GM18868 (cell line): Measurements from ENCODE around the gene ISL2.

Experiments
- ATAC-seq: cut with Tn5 transposase; IDR thresholded peaks from one replicate; pipeline ENCODE4 v1.9.1; 2021; ENCODE audit warnings: mild to moderate bottlenecking, moderate library complexity; ENCODE audit not compliant: unreplicated experiment

ISL2 gene

DNA sequence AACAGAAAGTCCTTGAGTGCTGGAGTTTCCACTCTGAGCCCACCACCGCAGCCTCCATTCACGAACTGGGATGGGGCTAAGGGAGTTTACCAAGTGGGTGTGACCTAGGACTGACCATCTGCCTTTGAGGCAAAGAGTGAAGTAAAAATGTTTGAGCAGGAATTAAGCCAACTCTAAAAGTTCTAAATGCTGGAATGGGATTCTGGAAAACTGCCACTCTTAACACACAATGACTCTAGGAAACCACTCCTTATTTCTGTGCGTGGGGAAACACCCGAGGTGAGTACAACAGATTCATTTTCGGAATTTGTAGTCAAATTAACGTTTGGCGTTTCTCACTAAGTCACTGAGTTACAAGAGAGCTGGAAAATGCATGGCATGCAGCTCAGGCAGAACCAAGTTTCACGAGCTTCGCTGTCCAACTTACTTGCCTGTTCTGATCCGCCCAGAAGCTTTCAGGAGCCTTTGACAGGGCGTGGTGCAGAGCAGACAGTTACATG lies 31.6 kb downstream of the ISL2 start:
- no peak for ATAC-seq

DNA sequence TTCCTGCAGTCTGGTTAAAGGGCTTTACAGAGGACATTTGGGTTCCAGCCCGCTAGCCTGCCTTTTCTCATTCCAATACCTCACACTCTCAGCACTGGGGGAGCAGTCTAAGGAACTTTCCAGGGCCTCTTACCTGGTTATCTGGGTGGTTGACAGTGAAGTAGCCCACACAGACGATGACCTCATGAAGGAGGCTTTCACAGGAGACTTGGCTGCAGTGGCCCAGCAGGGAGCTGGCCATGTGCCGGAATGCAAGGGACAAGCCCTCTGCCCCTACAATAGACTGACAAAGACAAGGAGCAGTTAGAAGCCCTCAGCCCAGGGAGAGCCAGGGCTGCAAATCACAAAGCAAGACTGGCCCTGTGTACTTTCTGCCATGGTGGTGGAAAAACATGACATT lies 39.5 kb downstream of the ISL2 start:
- no peak for ATAC-seq

DNA sequence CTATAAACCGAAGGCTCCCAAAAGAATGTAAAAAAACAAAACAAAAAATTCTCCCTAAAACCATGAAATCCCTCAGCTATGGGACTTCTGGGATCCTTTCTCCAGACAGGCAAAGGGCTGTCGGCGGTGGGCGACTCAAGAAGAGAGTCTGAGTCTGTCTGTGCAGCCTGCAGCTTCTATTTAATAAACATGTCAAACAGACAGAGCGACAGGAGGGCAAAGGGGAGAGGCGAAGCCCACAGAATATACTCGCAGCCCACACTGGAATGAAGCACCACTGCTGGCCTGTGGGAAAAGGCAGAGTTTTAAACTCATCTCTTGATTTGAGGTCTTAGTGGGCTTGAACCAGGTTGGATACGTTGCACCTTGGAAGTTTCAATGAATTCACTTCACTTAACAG lies 40.2 kb downstream of the ISL2 start:
- ATAC-seq: no peak

DNA sequence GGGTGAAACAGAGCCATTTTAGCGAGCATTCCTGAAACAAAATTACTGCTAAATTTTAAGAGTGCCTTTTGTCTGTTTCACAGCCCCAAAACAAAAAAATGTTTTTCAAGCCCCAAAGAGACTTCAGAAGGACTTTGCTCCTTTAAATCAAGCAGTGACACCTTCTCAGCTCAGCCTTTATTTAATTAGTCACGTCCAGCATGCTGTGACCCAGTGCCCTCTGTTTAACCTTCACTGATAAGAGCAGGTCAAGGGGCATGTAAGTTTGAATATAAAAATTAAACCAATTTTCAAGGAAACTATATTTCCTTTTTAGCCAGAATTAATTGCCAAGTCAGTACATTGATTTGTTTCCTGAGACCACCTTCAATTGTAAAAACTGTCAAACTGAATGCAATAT lies 40.6 kb downstream of the ISL2 start:
- no peak for ATAC-seq

DNA sequence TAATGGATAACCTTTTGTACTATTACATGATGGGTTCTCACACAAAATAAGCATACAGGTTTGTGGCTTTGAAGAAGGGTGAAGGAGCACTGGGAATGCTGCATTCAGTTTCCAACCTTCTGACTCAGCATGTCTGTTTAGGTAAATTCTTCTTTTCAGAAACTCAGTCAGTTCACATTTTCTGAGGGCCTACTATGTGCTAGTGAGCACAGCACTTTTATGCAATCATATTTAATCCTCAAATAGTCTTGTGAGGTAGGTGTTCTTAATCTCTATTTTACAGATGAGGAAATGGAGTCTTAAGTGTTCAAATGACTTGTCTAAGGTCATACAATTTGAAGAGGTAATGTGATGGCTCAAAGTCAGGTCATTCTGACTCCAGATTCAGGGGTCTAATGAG lies 41.2 kb downstream of the ISL2 start:
- ATAC-seq: no peak

DNA sequence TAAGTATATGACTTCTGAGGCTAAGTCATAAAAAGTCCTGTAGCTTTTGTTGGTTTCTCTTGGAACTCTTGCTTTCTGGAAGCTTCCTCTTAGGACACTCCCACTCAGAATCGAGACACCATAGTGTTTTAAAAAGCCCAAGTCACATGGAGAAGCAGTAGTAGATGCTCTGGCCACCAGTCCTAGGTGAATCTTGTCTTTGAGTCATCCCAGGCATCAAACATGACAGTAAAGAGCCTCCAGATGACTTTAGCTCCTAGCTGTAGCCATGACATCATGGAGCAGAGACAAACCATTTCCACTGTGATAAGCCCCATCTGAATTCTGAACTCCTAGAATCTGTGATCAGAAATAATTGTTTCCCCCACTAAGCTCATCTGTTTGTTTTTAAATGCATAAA lies 42.1 kb downstream of the ISL2 start:
- no peak for ATAC-seq

DNA sequence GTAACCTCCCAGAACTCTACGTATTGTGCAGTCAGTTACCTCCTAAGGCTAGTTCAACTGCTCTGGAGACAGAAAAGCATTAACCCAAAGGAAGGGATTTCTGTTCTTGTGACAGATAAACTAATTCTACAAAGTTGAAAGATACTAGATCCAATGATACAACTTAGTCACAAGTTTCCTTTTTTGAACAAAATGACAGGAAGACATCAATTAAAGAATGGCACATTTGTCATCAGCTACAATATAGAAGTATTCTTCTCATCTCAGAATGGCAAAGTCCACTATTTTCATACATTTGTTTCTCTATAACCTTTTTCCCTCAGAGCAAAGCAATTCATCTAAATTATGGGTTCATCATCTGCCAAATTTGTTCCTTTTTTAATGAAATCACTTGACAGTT lies 43.7 kb downstream of the ISL2 start:
- ATAC-seq: no peak

DNA sequence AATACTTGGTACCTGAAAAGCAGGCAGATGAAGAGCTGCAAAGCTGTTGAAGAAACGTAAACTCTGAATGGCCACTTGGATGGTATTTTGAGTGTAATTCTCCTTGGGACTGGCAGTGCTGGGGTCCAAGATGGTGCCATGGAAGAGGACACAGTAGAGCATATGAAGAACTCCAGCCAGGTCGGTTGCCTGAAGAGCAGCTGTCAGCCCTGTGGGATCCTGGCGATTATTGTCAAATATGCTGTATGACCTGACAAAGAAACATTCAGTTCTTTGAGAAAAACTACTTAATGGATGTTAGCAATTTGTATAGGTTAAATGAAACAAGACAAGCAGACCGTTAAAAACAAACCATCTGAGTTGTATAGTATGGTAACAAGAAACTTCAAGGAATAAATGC lies 44.8 kb downstream of the ISL2 start:
- no peak for ATAC-seq

DNA sequence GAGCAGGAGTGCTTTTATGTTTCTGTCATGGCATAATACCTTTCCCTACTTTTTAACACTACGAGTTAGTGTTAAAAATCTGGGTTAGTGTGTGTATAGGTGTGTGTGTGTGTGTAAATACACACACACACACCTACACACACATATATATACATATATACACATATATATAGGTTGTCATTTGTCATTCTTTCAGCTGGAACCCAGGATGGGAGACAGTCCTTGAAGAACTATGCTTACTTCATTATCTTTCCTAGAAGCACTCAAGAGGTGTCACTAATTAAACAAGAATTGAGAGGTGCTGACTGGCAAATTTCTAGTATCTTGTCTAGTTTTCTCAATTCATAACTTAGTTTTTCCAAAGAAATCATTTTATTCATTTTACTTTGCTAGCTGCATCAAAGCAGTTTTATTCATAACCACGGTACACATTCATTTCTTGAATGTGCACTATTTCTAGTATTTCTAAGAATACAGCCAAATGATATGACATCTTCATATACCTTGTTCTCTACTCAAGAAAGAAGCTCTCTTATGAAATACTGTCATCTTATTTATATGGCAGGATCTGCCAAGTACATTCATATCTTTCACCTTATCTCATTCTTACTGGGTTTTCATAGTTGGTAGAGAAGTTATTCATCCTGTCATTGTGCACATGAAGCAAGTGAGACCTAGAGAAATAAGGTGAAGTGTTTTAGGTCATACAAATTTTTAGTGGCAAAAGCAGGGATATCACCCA lies 46.6 kb downstream of the ISL2 start:
- no peak for ATAC-seq

DNA sequence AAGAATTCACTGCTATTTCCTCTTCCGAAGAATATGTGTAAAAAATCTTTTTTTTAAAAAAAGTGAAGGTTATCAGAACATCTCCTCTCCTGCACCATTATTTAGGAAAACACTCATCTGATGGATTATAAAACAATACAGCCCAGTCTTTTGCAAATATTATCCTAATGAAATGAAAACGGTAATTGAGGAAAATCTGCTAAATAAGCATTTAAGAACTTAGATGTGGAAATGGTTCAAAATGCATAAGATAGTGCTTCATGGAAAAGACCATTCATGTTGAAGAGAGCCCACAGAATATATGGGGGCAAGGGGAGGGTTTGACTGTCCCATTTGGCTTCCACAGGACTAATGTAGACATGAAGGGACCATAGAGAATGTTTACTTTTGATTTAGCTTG lies 47.8 kb downstream of the ISL2 start:
- ATAC-seq: no peak

DNA sequence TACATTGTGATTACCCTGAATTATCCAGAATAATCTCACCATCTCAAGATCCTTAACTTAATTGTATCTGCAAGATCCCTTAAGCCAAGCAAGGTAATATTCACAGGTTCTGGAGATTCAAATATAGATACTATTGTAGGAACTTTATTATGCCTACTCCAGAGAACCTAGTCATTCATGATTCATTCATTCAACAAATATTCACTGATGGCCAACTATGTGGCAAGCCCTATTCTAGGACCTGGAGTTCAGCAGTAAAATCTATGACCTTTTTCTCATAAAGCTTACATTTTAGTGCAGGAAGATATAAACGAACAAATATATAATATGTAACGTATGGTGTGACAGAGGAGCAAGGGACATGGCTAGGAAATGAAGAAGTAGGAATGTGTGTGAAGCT lies 49.6 kb downstream of the ISL2 start:
- no peak for ATAC-seq

DNA sequence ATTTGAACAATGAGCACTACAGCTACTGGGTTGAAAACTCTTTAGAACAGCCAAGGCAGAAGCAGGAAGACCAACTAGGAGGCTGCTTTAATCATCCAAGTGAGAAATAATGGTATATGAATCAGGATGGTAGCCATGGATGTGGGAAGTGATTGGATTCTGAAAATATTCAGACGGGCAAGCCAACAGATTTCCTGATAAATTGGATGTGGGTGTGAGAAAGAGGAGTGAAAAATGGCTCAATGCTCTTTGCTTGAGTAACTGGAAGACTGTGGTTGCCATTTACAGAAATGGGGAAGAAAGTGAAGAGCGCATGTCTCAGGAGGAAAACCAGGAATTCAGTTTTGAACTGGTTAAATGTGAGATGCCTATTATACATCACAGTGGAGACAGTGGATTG lies 50.4 kb downstream of the ISL2 start:
- ATAC-seq: no peak

DNA sequence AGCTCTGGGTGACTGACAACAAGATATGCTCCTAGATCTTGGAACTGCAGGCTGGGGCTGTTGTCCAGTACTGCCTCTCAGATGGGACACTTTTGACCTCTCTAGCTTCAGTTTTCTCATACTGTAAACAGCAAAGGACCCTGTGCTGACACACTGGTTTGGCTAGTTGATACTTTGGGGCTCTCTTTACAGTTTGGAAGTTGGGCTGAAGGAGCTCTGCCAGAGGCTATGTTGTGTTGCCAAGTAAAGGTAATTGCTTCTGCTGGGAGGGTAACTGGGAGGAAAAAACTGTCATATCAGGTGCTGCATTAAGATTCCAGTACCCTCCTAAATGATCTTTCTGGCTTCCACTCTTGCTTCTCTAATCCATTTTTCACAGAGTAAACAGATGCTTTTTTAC lies 54.0 kb downstream of the ISL2 start:
- no peak for ATAC-seq

DNA sequence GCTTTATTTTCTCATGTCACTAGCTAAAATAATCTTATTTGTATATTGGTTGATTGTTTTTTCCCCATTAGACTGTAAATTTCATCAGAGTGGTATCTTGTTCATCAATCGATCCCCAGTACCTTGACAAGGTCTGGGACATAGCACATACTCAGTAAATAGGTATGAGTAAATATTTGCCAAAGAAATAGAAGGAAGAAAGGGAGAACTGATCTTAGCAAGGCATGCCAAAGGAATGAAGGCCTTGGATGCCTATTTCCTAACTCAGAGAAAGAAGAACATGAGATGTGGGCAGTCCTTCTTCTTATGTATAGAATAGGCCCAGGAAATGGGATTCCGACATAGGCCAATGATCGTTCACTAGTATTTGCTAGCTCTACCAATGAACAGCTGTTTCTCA lies 54.7 kb downstream of the ISL2 start:
- no peak for ATAC-seq

DNA sequence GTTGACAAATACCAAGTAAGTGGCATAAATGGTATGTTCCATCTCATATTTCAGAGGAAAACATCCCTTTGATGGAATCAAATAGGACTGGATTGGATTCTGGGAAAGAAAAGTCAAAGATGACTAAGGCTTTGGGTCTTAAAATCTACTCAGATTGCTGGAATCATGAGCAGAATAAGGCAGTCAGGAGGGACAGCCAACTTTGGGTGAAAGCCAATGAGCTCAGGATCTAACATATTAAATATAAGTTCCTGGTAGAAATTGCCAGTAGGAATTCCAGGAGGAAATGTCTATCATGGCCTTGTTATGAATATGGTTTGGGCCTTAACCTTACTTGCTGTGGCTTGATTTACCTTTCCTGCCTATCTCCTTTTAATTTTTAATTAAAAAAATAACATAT lies 55.3 kb downstream of the ISL2 start:
- ATAC-seq: no peak
